Measurements from ENCODE around the gene VDAC1. TPM values are rescaled to one million over a fixed set of nuclear protein-coding genes. Genes with fewer than 3 reads are reported as not detected.

Gene VDAC1
- total RNA-seq, 1 donor from 2014 or later, result 186 TPM

DNA sequence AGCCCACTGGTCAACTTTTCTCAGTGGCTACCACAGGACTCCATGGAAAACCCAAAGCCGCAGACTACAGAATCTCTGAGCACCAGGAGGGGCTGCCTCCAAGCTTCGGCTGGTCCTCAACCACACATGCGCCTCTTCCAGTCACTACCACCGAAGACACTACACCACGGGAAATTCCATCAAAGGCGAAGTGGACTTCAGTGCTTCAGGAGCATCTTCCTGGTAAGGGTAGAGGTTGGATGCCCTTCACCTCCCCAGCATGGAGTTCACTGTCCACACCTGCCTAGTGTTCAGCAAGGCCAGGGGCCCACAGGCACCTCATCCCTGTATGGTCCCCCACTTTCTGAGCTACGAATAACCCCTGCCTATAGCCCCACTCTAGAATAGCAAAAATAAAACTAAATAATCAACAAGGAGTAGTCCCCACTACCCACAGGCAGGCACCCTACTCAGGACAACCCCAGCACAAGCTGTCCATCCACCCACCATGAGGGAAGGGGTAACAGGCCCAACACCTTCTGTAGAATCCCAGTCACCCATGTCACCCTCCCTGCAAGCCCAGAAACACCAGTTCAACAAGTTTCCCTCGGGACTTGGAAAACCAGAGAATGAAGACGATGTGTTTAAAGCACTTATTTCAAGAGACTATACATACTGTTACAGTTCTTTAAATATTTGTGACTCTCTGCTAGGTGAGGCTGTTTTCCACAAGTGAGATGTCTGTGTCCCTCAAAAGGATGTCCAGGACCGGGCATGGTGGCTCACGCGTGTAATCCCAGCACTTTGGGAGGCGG, 2.6 kb downstream of the VDAC1 start:
- Mint-ChIP-seq H3K36me3 (peaks cover 12% of the 10 kb centered on the region), H3K9me3 (no peaks in the 10 kb centered on the region), H3K27ac (peak overlapping the region; percentile 91), H3K4me1 (ENCODE audit: unreplicated experiment) (peaks cover 40% of the 10 kb centered on the region), H3K27me3 (no peaks in the 10 kb centered on the region), H3K4me3 (peak overlapping the region; percentile 96)
- TF ChIP-seq, protein P1, sequence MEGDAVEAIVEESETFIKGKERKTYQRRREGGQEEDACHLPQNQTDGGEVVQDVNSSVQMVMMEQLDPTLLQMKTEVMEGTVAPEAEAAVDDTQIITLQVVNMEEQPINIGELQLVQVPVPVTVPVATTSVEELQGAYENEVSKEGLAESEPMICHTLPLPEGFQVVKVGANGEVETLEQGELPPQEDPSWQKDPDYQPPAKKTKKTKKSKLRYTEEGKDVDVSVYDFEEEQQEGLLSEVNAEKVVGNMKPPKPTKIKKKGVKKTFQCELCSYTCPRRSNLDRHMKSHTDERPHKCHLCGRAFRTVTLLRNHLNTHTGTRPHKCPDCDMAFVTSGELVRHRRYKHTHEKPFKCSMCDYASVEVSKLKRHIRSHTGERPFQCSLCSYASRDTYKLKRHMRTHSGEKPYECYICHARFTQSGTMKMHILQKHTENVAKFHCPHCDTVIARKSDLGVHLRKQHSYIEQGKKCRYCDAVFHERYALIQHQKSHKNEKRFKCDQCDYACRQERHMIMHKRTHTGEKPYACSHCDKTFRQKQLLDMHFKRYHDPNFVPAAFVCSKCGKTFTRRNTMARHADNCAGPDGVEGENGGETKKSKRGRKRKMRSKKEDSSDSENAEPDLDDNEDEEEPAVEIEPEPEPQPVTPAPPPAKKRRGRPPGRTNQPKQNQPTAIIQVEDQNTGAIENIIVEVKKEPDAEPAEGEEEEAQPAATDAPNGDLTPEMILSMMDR (conservative IDR thresholded peaks at IDR 0.05), result no peak
- DNase-seq (ENCODE audit: extremely low spot score, unreplicated experiment), result no peak

DNA sequence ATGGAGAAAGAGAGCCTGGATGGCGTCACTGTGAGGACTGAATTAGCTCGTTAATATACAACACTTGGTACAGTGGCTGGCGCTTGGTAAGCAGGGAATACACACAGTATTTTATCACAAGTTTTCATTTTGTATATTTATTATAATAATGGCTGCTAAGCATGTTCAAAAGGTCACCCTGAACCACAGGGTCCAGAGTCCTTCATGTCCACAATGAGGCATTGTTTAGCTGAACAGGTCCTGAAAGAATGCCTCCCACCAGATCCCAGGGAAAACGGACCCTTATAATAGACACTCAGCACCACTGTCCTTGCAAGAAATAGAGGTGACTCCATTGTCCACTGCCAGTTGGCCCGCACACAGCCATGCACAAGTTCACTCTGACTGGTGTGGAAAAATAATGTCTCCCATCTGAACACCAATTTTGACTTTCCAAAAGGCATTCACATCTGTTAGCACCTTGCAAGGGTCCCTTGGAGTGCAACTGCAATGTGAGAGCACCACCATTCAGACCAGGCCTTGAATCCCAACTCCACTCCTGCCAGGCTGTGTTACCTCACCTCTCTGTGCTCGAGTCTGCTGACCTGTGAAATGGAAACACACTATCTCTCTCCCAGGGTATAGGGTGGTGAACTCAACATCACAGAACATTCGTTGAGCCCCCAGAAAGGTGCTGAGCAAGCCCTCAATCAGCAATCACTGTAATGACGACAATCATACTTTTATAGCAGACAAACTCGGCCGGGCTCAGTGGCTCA, 3.9 kb downstream of the VDAC1 start:
- TF ChIP-seq, protein P1 (conservative IDR thresholded peaks at IDR 0.05), result no peak
- Mint-ChIP-seq H3K36me3 (peaks cover 12% of the 10 kb centered on the region), H3K27me3 (no peaks in the 10 kb centered on the region), H3K27ac (no peak overlapping the region), H3K4me1 (ENCODE audit: unreplicated experiment) (peaks cover 49% of the 10 kb centered on the region), H3K9me3 (no peaks in the 10 kb centered on the region), H3K4me3 (peak overlapping the region; percentile 65)
- no peak for DNase-seq (ENCODE audit: extremely low spot score, unreplicated experiment)

GRCh38 chr5:134000091-134000511, 4.7 kb downstream of the VDAC1 start:
- H3K4me3 Mint-ChIP-seq, result no peak overlapping the region
- H3K9me3 Mint-ChIP-seq, result no peaks in the 10 kb centered on the region
- peaks cover 12% of the 10 kb centered on the region for H3K36me3 Mint-ChIP-seq
- H3K27ac Mint-ChIP-seq, result no peak overlapping the region
- TF ChIP-seq, protein P1 (conservative IDR thresholded peaks at IDR 0.05), result no peak
- H3K4me1 Mint-ChIP-seq (ENCODE audit: unreplicated experiment), result peaks cover 49% of the 10 kb centered on the region
- DNase-seq (ENCODE audit: extremely low spot score, unreplicated experiment), result no peak
- H3K27me3 Mint-ChIP-seq, result no peaks in the 10 kb centered on the region

GRCh38 chr5:133998807-133999206, 6.0 kb downstream of the VDAC1 start:
- TF ChIP-seq, protein P1 (conservative IDR thresholded peaks at IDR 0.05), result no peak
- peaks cover 62% of the 10 kb centered on the region for H3K4me1 Mint-ChIP-seq (ENCODE audit: unreplicated experiment)
- no peaks in the 10 kb centered on the region for H3K27me3 Mint-ChIP-seq
- no peaks in the 10 kb centered on the region for H3K9me3 Mint-ChIP-seq
- peaks cover 12% of the 10 kb centered on the region for H3K36me3 Mint-ChIP-seq
- H3K27ac Mint-ChIP-seq, result no peak overlapping the region
- no peak for DNase-seq (ENCODE audit: extremely low spot score, unreplicated experiment)
- no peak overlapping the region for H3K4me3 Mint-ChIP-seq

DNA sequence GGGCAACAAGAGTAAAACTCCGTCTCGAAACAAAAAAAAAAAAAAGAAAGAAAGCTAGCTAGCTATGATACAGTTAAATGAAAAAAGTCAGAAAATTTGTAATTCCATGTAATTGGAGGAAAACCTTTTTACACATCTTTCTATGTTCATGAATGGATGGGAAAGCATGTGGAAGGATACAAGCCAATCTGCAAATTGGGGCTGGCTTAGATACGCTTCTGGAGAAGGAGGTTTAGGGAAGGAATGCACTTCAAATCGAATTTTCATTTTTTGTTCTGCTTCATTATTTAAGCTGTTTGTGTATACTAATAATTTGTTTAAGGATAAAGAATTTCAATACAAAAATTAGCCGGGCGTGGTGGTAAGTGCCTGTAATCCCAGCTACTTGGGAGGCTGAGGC, 6.7 kb downstream of the VDAC1 start:
- peaks cover 65% of the 10 kb centered on the region for H3K4me1 Mint-ChIP-seq (ENCODE audit: unreplicated experiment)
- no peak overlapping the region for H3K4me3 Mint-ChIP-seq
- H3K27ac Mint-ChIP-seq, result peak overlapping the region; percentile 48
- H3K36me3 Mint-ChIP-seq, result peaks cover 12% of the 10 kb centered on the region
- no peak for DNase-seq (ENCODE audit: extremely low spot score, unreplicated experiment)
- no peaks in the 10 kb centered on the region for H3K27me3 Mint-ChIP-seq
- TF ChIP-seq, protein P1 (conservative IDR thresholded peaks at IDR 0.05), result no peak
- no peaks in the 10 kb centered on the region for H3K9me3 Mint-ChIP-seq
